A375 (cell line): ENCODE measurements around the gene RBP4. TPM values are rescaled to one million over a fixed set of nuclear protein-coding genes. Genes with fewer than 3 reads are reported as not detected.

ENCODE experiments used
- total RNA-seq: library from RNA; depleted of rRNA; stranded (reverse); fragments of >200 nt; shearing (Covaris generic); gene quantifications from 2 replicates; pipeline ENCODE4 v1.2.3, GENCODE V29; 2014; rRNA removed

RBP4 gene
- 0.82 and 1.0 TPM in 2 replicates for total RNA-seq

GRCh38 chr10:93601146-93601773 is at the start of gene RBP4:
Gene RBP4 (minus strand): TSS chr10:93601235. CDS start chr10:93601028, 207 bp downstream.

DNA sequence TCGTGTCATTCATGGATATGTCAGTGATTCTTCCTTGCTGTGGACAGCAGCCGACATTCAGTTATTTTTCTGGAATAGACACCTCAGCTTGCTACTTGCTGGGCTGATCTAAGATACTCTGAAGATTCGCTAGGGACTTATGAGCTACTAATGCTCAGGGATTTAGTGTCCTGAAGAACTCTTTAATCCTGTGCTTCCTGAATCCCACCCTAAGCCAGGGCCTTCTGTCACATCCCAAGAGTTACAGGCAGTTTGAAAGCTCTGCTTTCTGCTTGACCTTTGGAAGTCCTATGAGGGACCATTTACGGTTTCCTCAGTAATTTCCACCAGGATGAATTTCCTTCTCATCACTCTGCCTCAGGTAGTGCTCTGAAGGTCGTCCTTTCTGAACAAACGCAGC is 11.3 kb upstream of the RBP4 start, which contains the start of gene PDE6C:
Gene PDE6C, plus strand, starts transcription at position 227 of the 400 bp plus-strand sequence. CDS start 189 bp downstream, outside the sequence.

DNA sequence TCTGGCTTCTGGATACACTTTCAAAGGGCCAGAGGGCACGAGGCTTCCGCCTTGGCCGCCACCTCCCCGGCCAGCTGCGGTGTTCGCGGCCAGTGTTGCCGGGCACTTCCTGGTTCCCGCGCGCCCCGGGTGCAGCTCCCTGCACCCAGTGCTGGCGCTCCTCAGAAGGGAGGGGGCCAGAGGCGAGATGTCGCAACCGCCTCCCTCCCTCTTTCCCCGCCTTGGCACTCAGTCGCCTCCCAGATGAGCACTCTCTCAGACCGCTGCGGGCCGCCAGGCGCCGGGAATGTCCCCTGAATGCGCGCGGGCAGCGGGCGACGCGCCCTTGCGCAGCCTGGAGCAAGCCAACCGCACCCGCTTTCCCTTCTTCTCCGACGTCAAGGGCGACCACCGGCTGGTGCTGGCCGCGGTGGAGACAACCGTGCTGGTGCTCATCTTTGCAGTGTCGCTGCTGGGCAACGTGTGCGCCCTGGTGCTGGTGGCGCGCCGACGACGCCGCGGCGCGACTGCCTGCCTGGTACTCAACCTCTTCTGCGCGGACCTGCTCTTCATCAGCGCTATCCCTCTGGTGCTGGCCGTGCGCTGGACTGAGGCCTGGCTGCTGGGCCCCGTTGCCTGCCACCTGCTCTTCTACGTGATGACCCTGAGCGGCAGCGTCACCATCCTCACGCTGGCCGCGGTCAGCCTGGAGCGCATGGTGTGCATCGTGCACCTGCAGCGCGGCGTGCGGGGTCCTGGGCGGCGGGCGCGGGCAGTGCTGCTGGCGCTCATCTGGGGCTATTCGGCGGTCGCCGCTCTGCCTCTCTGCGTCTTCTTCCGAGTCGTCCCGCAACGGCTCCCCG is 34.4 kb downstream of the RBP4 start, which contains the start of gene FFAR4:
Gene FFAR4, plus strand, starts transcription at position 231 of the 842 bp plus-strand sequence. Its CDS starts 56 bp downstream, at position 287.

Other genes with a start within 250 kb of the RBP4 start
- 142 and 148 TPM in 2 replicates for gene MYOF, start 118.9 kb downstream of the RBP4 start, total RNA-seq
- 62.9 and 67.8 TPM in 2 replicates for gene CEP55, start 104.6 kb downstream of the RBP4 start, total RNA-seq
- gene FFAR4, start 34.6 kb downstream of the RBP4 start, total RNA-seq: 0.08 TPM in 1 of 2 replicates, not detected in the other
- gene PDE6C, start 11.3 kb upstream of the RBP4 start, total RNA-seq: not detected in 2 replicates
- gene FRA10AC1, start 101.4 kb upstream of the RBP4 start, total RNA-seq: 7.9 and 8.8 TPM in 2 replicates
- not detected in 2 replicates for gene LGI1, start 156.7 kb upstream of the RBP4 start, total RNA-seq